ENCODE results near the gene TBC1D8.

DNA sequence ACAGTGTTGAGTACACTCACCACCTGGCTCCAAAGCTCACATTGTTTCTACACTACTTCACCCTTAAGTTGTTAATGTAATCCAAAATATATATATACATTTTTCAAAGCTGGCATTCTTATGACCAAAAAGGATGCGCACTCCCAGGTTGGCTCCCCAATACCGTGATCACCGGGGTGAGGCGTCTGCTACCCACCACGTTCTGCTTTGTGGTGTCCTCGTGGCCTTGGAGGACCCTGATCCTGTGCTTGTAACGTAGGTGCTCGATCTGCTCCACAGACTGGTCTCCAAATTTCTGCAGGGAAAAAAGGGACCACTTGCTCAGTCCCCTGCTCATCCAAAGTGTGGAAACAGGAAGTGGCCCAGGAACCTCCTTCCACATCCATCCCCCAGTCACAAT is 123.3 kb downstream of the TBC1D8 start:
- no peak for TF ChIP-seq ATF1 (CRISPR knock-in tag; IDR thresholded peaks at IDR 0.05)
- TF ChIP-seq SIN3A (IDR thresholded peaks at IDR 0.05; ENCODE audit: borderline replicate concordance, low read depth, low read length): no peak
- no peak for TF ChIP-seq ASH2L (IDR thresholded peaks at IDR 0.05; ENCODE audit: insufficient read length, low read depth, low read length)
- no peak for TF ChIP-seq CREB1 (IDR thresholded peaks at IDR 0.05)
- TF ChIP-seq CREB1 (CRISPR knock-in tag; IDR thresholded peaks at IDR 0.05): no peak

All from HepG2 (cell line).